T-cell (primary cell): ENCODE data around the gene TCF7L1. TPM values are rescaled to one million over a fixed set of nuclear protein-coding genes. Genes with fewer than 3 reads are reported as not detected.

Experiments
- ATAC-seq, 4 experiments: fragments of 200-7000 bp in 3 of 4; fragments of 150-1000 bp in 1 of 4; cut with Tn5 transposase; replicated peaks in 1 of 4; 1 replicate in 3 of 4; 2 replicates in 1 of 4; pipeline ENCODE4 v1.10.0; 2021; ENCODE audit warnings: moderate library complexity in 3 of 4, mild to moderate bottlenecking in 2 of 4, moderate number of reproducible peaks in 1 of 4
- CTCF ChIA-PET, 2 donors: fragments of 300-600 bp; sonication (Branson Sonifier 250); formaldehyde crosslinking; loops; one replicate each; lab custom pipeline; 2022; ENCODE audit warnings: antibody characterized with exemption in 2 of 2; lab: Charles Lee
- POLR2A ChIA-PET, 2 donors: fragments of 300-600 bp; sonication (Branson Sonifier 250); formaldehyde crosslinking; loops; one replicate each; lab custom pipeline; 2022; ENCODE audit warnings: antibody characterized with exemption in 2 of 2; lab: Charles Lee
- DNase-seq, 35 experiments: peaks; one replicate each; pipeline versions ENCODE4 v3.0.0 to v3.0.0-alpha.2; 2013 to 2023
- H3K27ac ChIP-seq: one replicate; pipeline ENCODE4 v1.5.1; 2013; ENCODE audit warnings: low read length
- H3K27me3 ChIP-seq, 2 experiments: replicated peaks in 1 of 2; 1 replicate in 1 of 2; 2 replicates in 1 of 2; pipeline versions ENCODE4 v1.6.1 to v1.7.0; 2013; ENCODE audit warnings: low read length in 1 of 2, mixed read lengths in 1 of 2; ENCODE audit not compliant: control insufficient read depth in 2 of 2, insufficient read depth in 2 of 2; ENCODE audit errors: extremely low read depth in 1 of 2
- H3K36me3 ChIP-seq, 2 donors: 1 replicate in 1 of 2; 2 replicates in 1 of 2; pipeline versions ENCODE4 v1.6.1 to v1.7.0; 2013; ENCODE audit warnings: low read length in 1 of 2; ENCODE audit not compliant: control insufficient read depth in 2 of 2, insufficient read depth in 1 of 2; ENCODE audit errors: extremely low read depth in 1 of 2
- H3K4me1 ChIP-seq, 2 experiments: 1 replicate in 1 of 2; 2 replicates in 1 of 2; pipeline versions ENCODE4 v1.6.1 to v1.7.0; 2013; ENCODE audit warnings: low read length in 2 of 2, mixed read lengths in 1 of 2; ENCODE audit not compliant: insufficient read depth in 2 of 2, control insufficient read depth in 1 of 2; ENCODE audit errors: extremely low read depth in 1 of 2
- H3K4me3 ChIP-seq, 2 donors: 1 replicate in 1 of 2; 2 replicates in 1 of 2; pipeline versions ENCODE4 v1.5.1 to v1.7.0; 2013; ENCODE audit warnings: mild to moderate bottlenecking in 2 of 2, low read length in 1 of 2, moderate library complexity in 1 of 2; ENCODE audit not compliant: control insufficient read depth in 1 of 2; ENCODE audit errors: extremely low read depth in 1 of 2
- H3K9me3 ChIP-seq: 2 replicates; pipeline ENCODE4 v1.7.0; 2013
- H3K27ac Mint-ChIP-seq, 2 donors: one replicate each; pipeline ENCODE4 v1.8.0; 2020 to 2021; ENCODE audit warnings: mild to moderate bottlenecking in 2 of 2, mixed read lengths in 2 of 2
- H3K27me3 Mint-ChIP-seq, 2 donors: one replicate each; pipeline ENCODE4 v1.8.0; 2021 to 2022; ENCODE audit warnings: mixed read lengths in 2 of 2
- H3K36me3 Mint-ChIP-seq: one replicate; pipeline ENCODE4 v1.8.0; 2021; ENCODE audit warnings: mixed read lengths
- H3K4me1 Mint-ChIP-seq, 3 donors: one replicate each; pipeline ENCODE4 v1.8.0; 2020 to 2022; ENCODE audit warnings: mixed read lengths in 3 of 3, mild to moderate bottlenecking in 1 of 3
- H3K4me3 Mint-ChIP-seq, 3 donors: one replicate each; pipeline ENCODE4 v1.8.0; 2020 to 2022; ENCODE audit warnings: mild to moderate bottlenecking in 3 of 3, mixed read lengths in 3 of 3, moderate library complexity in 3 of 3
- H3K9me3 Mint-ChIP-seq, 3 donors: one replicate each; pipeline ENCODE4 v1.8.0; 2020 to 2022; ENCODE audit warnings: mixed read lengths in 3 of 3
- WGBS: methylation state at CpG from one replicate; pipeline ENCODE4 v1.1.5; 2013; ENCODE audit warnings: missing lambda C conversion rate; ENCODE audit not compliant: insufficient coverage; 5-methylcytosine and 5-hydroxymethylcytosine counted together
- total RNA-seq, 35 experiments: library from RNA in 6 of 35; stranded (reverse) in 6 of 35; fragments of 120-200 nt in 1 of 35; gene quantifications; one replicate each; pipeline versions ENCODE4 v1.2.1 to v1.2.4 and lab custom pipeline; 2013 to 2026

Gene TCF7L1
- total RNA-seq, 5 donors from 2014 or later (not counting 1 experiment from before 2014, with no cell fraction given) = 0.07 to 0.16 (median 0.15) TPM; not detected in 2

GRCh38 chr2:85266146-85267041 is 133.2 kb downstream of the TCF7L1 start:
- ChIA-PET POLR2A (no interaction called here), CTCF (interaction anchor here (0.6 to 3.3 kb wide), 9 partner anchors 10 to 286 kb away, joined by 3 to 25 read pairs (median 6); no protein-coding TSS in a partner anchor)
- WGBS = 50% methylated on average over 2 of the region's 7 CpGs
- no peak overlapping the region for H3K27ac ChIP-seq
- H3K27me3 Mint-ChIP-seq = peaks cover 2 to 10% of the 10 kb centered on the region in 2 donors
- DNase-seq = peak; percentile 4 to 82 (median 51)
- no peak overlapping the region for H3K27ac Mint-ChIP-seq
- no peaks in the 10 kb centered on the region for H3K9me3 ChIP-seq
- H3K4me1 Mint-ChIP-seq = no peaks in the 10 kb centered on the region
- H3K4me3 Mint-ChIP-seq = no peak overlapping the region
- H3K36me3 ChIP-seq = no peaks in the 10 kb centered on the region
- no peak overlapping the region for H3K4me3 ChIP-seq
- no peaks in the 10 kb centered on the region for H3K4me1 ChIP-seq
- H3K36me3 Mint-ChIP-seq = no peaks in the 10 kb centered on the region
- H3K27me3 ChIP-seq = peaks cover 0 to 18% of the 10 kb centered on the region in 2 experiments
- ATAC-seq = peak in 2 of 4 experiments; percentile 51 to 65
- H3K9me3 Mint-ChIP-seq = no peaks in the 10 kb centered on the region

GRCh38 chr2:85269959-85270358 is 136.8 kb downstream of the TCF7L1 start:
- Mint-ChIP-seq H3K27me3 (peaks cover 8 to 14% of the 10 kb centered on the region in 2 donors), H3K36me3 (no peaks in the 10 kb centered on the region)
- CTCF ChIA-PET = no interaction called here

GRCh38 chr2:85272357-85272756 is 139.2 kb downstream of the TCF7L1 start:
- Histone ChIP-seq H3K4me3 (no peak overlapping the region), H3K4me1 (no peaks in the 10 kb centered on the region), H3K9me3 (no peaks in the 10 kb centered on the region), H3K27me3 (peaks cover 0 to 31% of the 10 kb centered on the region in 2 experiments), H3K36me3 (no peaks in the 10 kb centered on the region), H3K27ac (no peak overlapping the region)
- Mint-ChIP-seq H3K27ac (no peak overlapping the region), H3K27me3 (peaks cover 6 to 17% of the 10 kb centered on the region in 2 donors), H3K36me3 (no peaks in the 10 kb centered on the region), H3K4me3 (no peak overlapping the region), H3K4me1 (no peaks in the 10 kb centered on the region), H3K9me3 (no peaks in the 10 kb centered on the region)
- POLR2A ChIA-PET = interaction anchor here in 1 of 2 donors (0.7 kb wide), 1 partner anchor 153 kb away, joined by 4 read pairs; no protein-coding TSS in a partner anchor
- CTCF ChIA-PET = interaction anchor here in 1 of 2 donors (0.8 to 0.9 kb wide), 2 partner anchors 24 to 25 kb away, joined by 3 read pairs; no protein-coding TSS in a partner anchor
- DNase-seq = no peak
- WGBS = 83% methylated on average over 5 of the region's 6 CpGs
- ATAC-seq = no peak

More at GRCh38 chr2:85269959-85270358, 136.8 kb downstream of the TCF7L1 start:
- Histone ChIP-seq H3K27me3 (peaks cover 0 to 31% of the 10 kb centered on the region in 2 experiments), H3K4me1 (no peaks in the 10 kb centered on the region), H3K36me3 (no peaks in the 10 kb centered on the region), H3K9me3 (no peaks in the 10 kb centered on the region), H3K4me3 (no peak overlapping the region), H3K27ac (no peak overlapping the region)
- H3K4me3 Mint-ChIP-seq = no peak overlapping the region
- POLR2A ChIA-PET = no interaction called here
- no peak for DNase-seq
- H3K27ac Mint-ChIP-seq = no peak overlapping the region
- ATAC-seq = no peak
- H3K4me1 Mint-ChIP-seq = no peaks in the 10 kb centered on the region
- 42% methylated on average over 2 of the region's 6 CpGs for WGBS
- no peaks in the 10 kb centered on the region for H3K9me3 Mint-ChIP-seq

- POLR2A ChIA-PET = no interaction called here
- H3K4me1 ChIP-seq = no peaks in the 10 kb centered on the region
- peaks cover 6 to 17% of the 10 kb centered on the region in 2 donors for H3K27me3 Mint-ChIP-seq
- no peak for DNase-seq
- no peaks in the 10 kb centered on the region for H3K4me1 Mint-ChIP-seq
- H3K9me3 Mint-ChIP-seq = no peaks in the 10 kb centered on the region
- CTCF ChIA-PET = interaction anchor here in 1 of 2 donors (1.3 kb wide), 1 partner anchor 11 kb away, joined by 4 read pairs; no protein-coding TSS in a partner anchor
- no peak overlapping the region for H3K4me3 ChIP-seq
- no peaks in the 10 kb centered on the region for H3K9me3 ChIP-seq
- H3K27me3 ChIP-seq = peaks cover 0 to 35% of the 10 kb centered on the region in 2 experiments
- no peak for ATAC-seq
- no peaks in the 10 kb centered on the region for H3K36me3 ChIP-seq
- no peak overlapping the region for H3K27ac Mint-ChIP-seq
- WGBS = 70% methylated on average over 19 of the region's 21 CpGs
- no peak overlapping the region for H3K4me3 Mint-ChIP-seq
- H3K36me3 Mint-ChIP-seq = no peaks in the 10 kb centered on the region
- H3K27ac ChIP-seq = no peak overlapping the region
Observed at GRCh38 chr2:85273738-85274731, 140.8 kb downstream of the TCF7L1 start.

GRCh38 chr2:85275984-85276540 is 142.9 kb downstream of the TCF7L1 start:
- no peak overlapping the region for H3K27ac Mint-ChIP-seq
- CTCF ChIA-PET = interaction anchor here in 1 of 2 donors (1.1 kb wide), 1 partner anchor 9 kb away, joined by 3 read pairs; no protein-coding TSS in a partner anchor
- 77% methylated on average over 5 of the region's 9 CpGs for WGBS
- DNase-seq = no peak
- no peak overlapping the region for H3K27ac ChIP-seq
- H3K9me3 Mint-ChIP-seq = no peaks in the 10 kb centered on the region
- POLR2A ChIA-PET = no interaction called here
- H3K4me3 Mint-ChIP-seq = no peak overlapping the region
- no peaks in the 10 kb centered on the region for H3K36me3 ChIP-seq
- H3K27me3 ChIP-seq = peaks cover 0 to 38% of the 10 kb centered on the region in 2 experiments
- H3K36me3 Mint-ChIP-seq = no peaks in the 10 kb centered on the region
- ATAC-seq = no peak
- no peaks in the 10 kb centered on the region for H3K9me3 ChIP-seq
- H3K27me3 Mint-ChIP-seq = peaks cover 0 to 17% of the 10 kb centered on the region in 2 donors
- H3K4me3 ChIP-seq = no peak overlapping the region
- H3K4me1 Mint-ChIP-seq = no peaks in the 10 kb centered on the region
- H3K4me1 ChIP-seq = no peaks in the 10 kb centered on the region
